K562 treated with DMSO at 1 percent for 48 hours (cell line): ENCODE measurements around the gene GMEB2. TPM values are rescaled to one million over a fixed set of nuclear protein-coding genes. Genes with fewer than 3 reads are reported as not detected.

Experiments used
- total RNA-seq: library from RNA; unstranded; fragments of 300-600 nt; gene quantifications from 2 replicates; pipeline ENCODE4 v1.2.3, GENCODE V29; 2022; ENCODE audit warnings: low replicate concordance; ENCODE audit errors: extremely low read depth

The GMEB2 gene
- total RNA-seq: not detected in 2 replicates

GRCh38 chr20:63626424-63627128, at the start of gene GMEB2:
TSS of gene GMEB2 (minus strand) at chr20:63627101. CDS start at chr20:63619397, 7,704 bp downstream.

GRCh38 chr20:63657937-63658748, 31.2 kb upstream of the GMEB2 start, which contains the start of gene RTEL1:
TSS of gene RTEL1 (plus strand) at chr20:63658312. CDS start at chr20:63659403, 1,091 bp downstream.

DNA sequence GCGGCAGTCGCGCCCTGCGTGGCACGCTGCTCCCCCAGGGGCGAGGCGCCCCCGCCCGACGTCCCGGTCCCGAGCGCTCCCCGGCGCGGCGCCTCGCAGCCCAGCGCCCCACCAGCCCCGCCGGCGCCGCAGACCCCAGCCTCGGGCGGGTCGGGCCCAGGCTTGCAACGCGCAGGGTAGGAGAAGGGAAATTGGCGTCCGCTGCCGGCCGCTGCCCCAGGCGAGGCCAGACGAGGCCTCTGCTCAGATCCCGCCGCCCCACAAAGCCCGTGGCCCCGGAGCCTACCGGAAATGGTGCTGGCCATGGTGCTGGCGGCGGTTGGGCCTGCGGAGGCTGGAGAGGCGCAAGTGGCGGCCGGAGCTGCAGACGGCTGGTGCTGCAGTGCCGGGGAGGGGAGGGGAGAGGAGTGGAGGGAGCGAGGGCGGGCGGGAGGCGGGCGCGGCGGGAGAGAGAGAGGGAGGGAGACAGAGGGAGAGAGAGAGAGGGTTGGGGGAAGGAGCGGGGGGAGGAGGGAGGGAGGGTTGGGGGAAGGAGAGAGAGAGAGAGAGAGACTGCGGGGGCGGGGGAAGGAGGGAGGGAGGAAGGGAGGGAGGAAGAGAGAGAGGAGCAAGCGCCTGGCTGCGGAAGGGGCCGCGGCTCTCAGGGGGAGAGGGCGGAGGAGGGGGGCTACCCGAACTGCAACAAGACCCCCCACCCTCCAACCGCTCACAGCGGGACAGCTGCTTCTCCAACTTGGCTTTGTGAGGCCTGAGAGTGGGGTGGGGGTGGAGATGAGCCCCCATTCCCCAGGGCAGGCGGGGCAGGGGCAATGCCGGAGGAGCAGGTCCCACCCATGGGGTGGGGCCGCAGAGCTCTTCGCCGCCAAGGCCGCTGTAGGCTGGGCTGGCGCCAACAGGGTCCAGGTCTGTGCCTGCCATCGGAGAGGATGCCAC, 26.4 kb upstream of the GMEB2 start, which contains the start of gene STMN3:
STMN3 (minus strand) TSS at position 384 of the 933 bp plus-strand sequence; CDS start at position 305, 79 bp downstream.

DNA sequence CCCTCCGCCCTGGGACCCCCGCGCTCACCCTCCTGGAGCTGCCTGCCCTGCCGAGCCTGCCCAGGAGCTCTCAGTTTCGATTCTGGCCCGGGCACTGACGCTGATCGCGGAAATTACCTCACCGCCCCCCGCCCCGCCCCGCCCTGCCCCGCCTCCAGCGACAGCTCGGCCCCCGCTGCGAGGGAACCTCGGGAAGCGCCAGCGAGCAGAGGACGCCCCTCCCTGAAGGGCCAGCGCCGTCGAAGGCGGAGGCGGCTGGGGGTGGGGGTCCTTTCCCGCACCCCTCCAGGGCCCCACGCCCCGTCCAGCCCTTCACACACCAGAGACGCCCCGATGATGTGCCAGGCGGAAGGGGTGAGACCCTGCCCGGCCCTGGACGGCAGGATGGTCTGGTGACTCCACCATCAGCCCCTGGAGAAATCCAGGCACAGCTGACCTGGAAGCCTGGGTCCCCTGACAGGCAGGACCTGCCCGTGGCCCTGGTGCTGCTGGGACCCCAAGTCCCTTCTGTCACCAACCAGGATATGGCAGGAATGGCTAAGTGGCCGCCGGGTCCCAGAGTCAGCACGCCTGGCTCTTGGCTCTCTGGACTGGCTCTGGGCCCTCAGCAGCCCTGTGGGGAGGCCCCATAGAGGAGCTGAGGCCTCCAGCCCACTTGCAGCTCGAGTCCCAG, 52.6 kb downstream of the GMEB2 start, which contains the start of gene HELZ2:
HELZ2 (minus strand) TSS at position 84 of the 673 bp plus-strand sequence. CDS start 1,854 bp downstream, outside the sequence.

DNA sequence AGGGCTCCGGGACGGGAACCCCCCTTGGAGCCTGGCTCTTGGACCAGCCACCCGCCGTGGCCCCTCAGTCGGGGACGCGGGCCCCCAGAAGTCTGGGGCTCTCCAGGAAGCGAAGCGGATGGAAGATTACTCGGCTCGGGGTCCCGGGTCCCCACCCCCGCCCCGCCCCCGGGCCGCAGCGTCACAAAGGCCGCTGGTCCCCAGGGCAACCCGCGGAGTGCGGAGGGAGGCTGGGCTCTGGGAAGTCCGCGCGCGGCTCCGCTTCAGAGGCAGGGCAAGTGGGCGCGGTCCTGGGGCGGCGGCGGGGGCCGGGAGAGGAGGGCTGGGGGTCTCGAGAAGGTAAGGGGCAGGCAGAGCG, 73.0 kb downstream of the GMEB2 start, which contains the start of gene FNDC11:
FNDC11 (plus strand) TSS at position 227 of the 358 bp plus-strand sequence. CDS start 1,505 bp downstream, outside the sequence.

DNA sequence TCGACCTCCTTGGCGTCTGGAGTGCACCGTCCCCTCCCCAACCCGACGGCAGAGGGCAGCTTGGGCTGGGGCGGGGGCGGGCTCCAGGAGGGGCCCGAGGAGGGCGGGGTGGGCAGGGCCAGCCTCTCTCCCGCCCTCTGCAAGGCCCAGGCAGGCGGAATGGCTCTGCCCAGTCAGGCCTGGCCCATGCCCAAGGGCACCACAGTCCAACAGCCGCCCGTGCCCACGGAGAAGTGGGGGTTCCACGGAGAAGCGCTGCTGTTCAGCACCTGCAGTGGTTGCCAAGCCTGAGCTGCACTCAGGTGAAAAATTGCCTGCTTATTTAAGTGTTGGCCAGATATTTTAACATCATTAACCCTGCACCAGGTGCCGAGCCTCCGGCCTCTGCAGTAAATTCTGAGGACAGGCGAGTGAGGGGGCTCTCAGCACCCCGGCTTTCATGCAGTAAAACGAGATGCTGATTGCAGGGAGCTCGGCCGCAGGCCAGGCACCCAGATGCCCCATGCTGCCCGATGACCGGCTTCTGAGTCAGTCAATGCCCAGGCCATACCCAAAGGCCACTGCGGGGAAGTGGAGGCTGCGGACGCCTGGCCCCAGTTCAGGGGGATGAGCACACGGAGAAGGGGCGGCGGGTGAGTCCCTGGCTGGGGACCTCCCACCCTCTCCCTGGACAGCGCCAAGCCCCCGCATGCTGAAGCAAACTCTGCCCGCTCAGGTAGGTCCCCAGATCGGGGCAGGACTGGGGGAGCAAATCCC, 79.0 kb downstream of the GMEB2 start, which contains the start of gene SRMS:
SRMS (minus strand) TSS at position 25 of the 756 bp plus-strand sequence. CDS start 286 bp downstream, outside the sequence.

Other genes starting within 250 kb of the GMEB2 start
- gene KCNQ2, start 154.4 kb downstream of the GMEB2 start, total RNA-seq: not detected in 2 replicates
- not detected in 2 replicates for gene EEF1A2, start 128.0 kb downstream of the GMEB2 start, total RNA-seq
- gene PPDPF, start 106.3 kb downstream of the GMEB2 start, total RNA-seq: not detected in 2 replicates
- gene PTK6, start 89.7 kb downstream of the GMEB2 start, total RNA-seq: not detected in 2 replicates
- not detected in 2 replicates for gene SRMS, start 79.4 kb downstream of the GMEB2 start, total RNA-seq
- not detected in 2 replicates for gene FNDC11, start 72.9 kb downstream of the GMEB2 start, total RNA-seq
- 57.1 TPM in 1 of 2 replicates, not detected in the other for gene HELZ2, start 52.9 kb downstream of the GMEB2 start, total RNA-seq
- not detected in 2 replicates for gene STMN3, start 26.3 kb upstream of the GMEB2 start, total RNA-seq
- not detected in 2 replicates for gene RTEL1, start 31.2 kb upstream of the GMEB2 start, total RNA-seq
- not detected in 2 replicates for gene TNFRSF6B, start 69.6 kb upstream of the GMEB2 start, total RNA-seq
- gene ARFRP1, start 80.9 kb upstream of the GMEB2 start, total RNA-seq: not detected in 2 replicates
- not detected in 2 replicates for gene ZGPAT, start 80.9 kb upstream of the GMEB2 start, total RNA-seq
- gene LIME1, start 109.6 kb upstream of the GMEB2 start, total RNA-seq: not detected in 2 replicates
- gene SLC2A4RG, start 112.7 kb upstream of the GMEB2 start, total RNA-seq: not detected in 2 replicates
- gene ZBTB46, start 204.2 kb upstream of the GMEB2 start, total RNA-seq: not detected in 2 replicates
- gene ABHD16B, start 234.4 kb upstream of the GMEB2 start, total RNA-seq: not detected in 2 replicates
- gene TPD52L2, start 238.2 kb upstream of the GMEB2 start, total RNA-seq: not detected in 2 replicates